ENCODE measurements around the gene GPR158. TPM values are rescaled to one million over a fixed set of nuclear protein-coding genes. Genes with fewer than 3 reads are reported as not detected.

GPR158 gene
- total RNA-seq: 0.10 and 0.11 TPM in 2 replicates
- long read RNA-seq: 0 reads

DNA sequence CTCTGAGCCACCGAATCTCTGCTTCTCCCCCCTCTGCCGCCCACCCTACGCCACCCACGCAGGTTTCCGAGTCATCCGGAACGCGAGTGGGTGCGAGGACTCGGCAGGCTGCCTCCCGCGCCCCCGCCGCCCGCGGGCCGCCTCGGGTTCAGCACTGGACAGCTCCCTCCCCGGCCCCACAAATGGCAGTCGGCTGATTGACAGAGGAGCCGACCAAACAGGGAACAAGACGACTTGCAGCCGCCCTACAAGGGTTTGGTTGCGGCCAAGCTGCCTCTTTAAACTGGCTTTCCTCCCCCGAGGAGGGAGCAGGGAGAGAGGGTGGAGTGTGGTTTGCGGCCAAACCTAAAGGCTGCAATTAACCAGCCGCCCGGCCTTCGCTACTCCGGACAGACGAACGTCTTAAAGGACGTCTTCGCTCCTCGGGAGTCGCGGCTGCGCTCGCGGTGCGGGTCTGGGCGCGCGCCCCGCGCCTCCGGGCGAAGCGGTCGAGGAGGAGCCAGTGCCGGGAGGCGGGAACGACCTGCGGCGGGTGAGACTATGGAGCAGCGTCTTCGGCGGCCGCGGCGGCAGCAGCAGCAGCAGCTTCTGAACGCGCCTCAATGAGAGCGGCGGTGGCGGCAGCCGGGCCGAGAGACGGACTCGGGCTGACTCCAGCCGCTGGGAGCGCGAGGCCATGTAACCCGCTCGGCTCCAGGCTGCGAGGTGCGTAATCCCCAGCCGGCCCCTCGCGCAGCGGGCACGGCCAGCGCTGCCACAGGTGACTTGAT is at the start of gene GPR158:
Gene GPR158, plus strand, starts transcription at position 541 of the 770 bp plus-strand sequence. CDS start 420 bp downstream, outside the sequence.
- H3K4me3 Mint-ChIP-seq (ENCODE audit: low read depth): peak within 1 kb of the TSS; percentile 86
- H3K27ac Mint-ChIP-seq: no peak within 1 kb of the TSS
- TF ChIP-seq, protein P1, sequence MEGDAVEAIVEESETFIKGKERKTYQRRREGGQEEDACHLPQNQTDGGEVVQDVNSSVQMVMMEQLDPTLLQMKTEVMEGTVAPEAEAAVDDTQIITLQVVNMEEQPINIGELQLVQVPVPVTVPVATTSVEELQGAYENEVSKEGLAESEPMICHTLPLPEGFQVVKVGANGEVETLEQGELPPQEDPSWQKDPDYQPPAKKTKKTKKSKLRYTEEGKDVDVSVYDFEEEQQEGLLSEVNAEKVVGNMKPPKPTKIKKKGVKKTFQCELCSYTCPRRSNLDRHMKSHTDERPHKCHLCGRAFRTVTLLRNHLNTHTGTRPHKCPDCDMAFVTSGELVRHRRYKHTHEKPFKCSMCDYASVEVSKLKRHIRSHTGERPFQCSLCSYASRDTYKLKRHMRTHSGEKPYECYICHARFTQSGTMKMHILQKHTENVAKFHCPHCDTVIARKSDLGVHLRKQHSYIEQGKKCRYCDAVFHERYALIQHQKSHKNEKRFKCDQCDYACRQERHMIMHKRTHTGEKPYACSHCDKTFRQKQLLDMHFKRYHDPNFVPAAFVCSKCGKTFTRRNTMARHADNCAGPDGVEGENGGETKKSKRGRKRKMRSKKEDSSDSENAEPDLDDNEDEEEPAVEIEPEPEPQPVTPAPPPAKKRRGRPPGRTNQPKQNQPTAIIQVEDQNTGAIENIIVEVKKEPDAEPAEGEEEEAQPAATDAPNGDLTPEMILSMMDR (IDR thresholded peaks at IDR 0.05; ENCODE audit: unreplicated experiment): no peak

GRCh38 chr10:25125201-25125611 is 49.6 kb upstream of the GPR158 start:
- TF ChIP-seq, protein P1 (IDR thresholded peaks at IDR 0.05; ENCODE audit: unreplicated experiment): no peak
- no peak overlapping the region for H3K4me3 Mint-ChIP-seq (ENCODE audit: low read depth)
- no peak for DNase-seq (ENCODE audit: low spot score, unreplicated experiment)
- H3K27ac Mint-ChIP-seq: no peak overlapping the region
- H3K27me3 Mint-ChIP-seq: peaks cover 5% of the 10 kb centered on the region
- peaks cover 6% of the 10 kb centered on the region for H3K9me3 Mint-ChIP-seq (ENCODE audit: low read depth)
- no peaks in the 10 kb centered on the region for H3K36me3 Mint-ChIP-seq (ENCODE audit: insufficient read depth)
- H3K4me1 Mint-ChIP-seq (ENCODE audit: low read depth): no peaks in the 10 kb centered on the region

More for the DNA sequence above, at the start of gene GPR158:
- H3K4me1 Mint-ChIP-seq (ENCODE audit: low read depth): peaks cover 9% of the 10 kb centered on the region
- DNase-seq (ENCODE audit: low spot score, unreplicated experiment): peak; percentile 86
- no peaks in the 10 kb centered on the region for H3K9me3 Mint-ChIP-seq (ENCODE audit: low read depth)
- peaks cover 67% of the 10 kb centered on the region for H3K27me3 Mint-ChIP-seq
- no peaks in the 10 kb centered on the region for H3K36me3 Mint-ChIP-seq (ENCODE audit: insufficient read depth)

DNA sequence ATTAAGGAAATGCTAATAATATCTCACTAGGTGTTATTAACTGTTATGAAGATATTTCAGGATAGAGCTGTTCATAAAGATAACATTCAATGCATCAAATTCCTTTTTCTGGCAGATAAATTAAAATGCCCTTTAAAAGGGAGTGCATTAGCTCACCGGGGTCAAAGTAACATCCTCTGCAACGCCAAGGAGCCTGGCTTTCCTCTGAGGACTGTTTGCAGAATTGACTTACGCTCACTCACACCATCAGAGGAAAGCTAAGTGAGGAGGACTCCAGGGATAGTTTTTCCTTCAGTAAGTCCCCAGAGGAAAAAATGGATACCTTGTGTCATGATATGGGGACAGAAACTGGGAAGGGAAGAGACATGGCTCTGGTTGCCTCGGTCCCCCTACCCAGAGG is 45.2 kb upstream of the GPR158 start:
- Mint-ChIP-seq H3K9me3 (ENCODE audit: low read depth) (peaks cover 8% of the 10 kb centered on the region), H3K27me3 (peaks cover 9% of the 10 kb centered on the region), H3K4me3 (ENCODE audit: low read depth) (no peak overlapping the region), H3K4me1 (ENCODE audit: low read depth) (no peaks in the 10 kb centered on the region), H3K27ac (no peak overlapping the region), H3K36me3 (ENCODE audit: insufficient read depth) (peaks cover 4% of the 10 kb centered on the region)
- TF ChIP-seq, protein P1 (IDR thresholded peaks at IDR 0.05; ENCODE audit: unreplicated experiment): no peak
- no peak for DNase-seq (ENCODE audit: low spot score, unreplicated experiment)

DNA sequence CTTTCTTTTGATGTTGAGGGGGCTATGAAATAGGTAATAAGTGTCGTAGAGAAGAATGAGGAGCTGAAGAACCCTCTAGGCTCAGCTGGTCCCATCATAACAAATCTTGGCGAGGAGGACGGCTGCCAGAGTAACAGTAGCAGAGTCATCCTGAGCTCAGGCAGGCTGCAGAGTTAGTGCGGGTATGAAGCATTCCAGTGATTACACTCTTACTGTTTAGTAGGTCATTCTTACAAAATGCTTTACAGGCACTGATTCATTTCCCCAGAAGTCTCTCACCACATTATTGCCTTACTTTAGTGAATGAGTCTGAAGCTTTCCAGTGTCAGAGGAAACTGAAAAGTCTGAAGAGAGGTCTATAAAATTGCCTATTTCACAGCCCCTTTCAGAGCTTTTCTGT is 43.9 kb upstream of the GPR158 start:
- Mint-ChIP-seq H3K4me3 (ENCODE audit: low read depth) (no peak overlapping the region), H3K27ac (no peak overlapping the region)
- TF ChIP-seq, protein P1 (IDR thresholded peaks at IDR 0.05; ENCODE audit: unreplicated experiment): no peak

GRCh38 chr10:25142116-25142864 is 32.5 kb upstream of the GPR158 start:
- peaks cover 13% of the 10 kb centered on the region for H3K27me3 Mint-ChIP-seq
- no peaks in the 10 kb centered on the region for H3K4me1 Mint-ChIP-seq (ENCODE audit: low read depth)
- H3K4me3 Mint-ChIP-seq (ENCODE audit: low read depth): no peak overlapping the region
- TF ChIP-seq, protein P1 (IDR thresholded peaks at IDR 0.05; ENCODE audit: unreplicated experiment): no peak
- H3K36me3 Mint-ChIP-seq (ENCODE audit: insufficient read depth): no peaks in the 10 kb centered on the region
- no peak overlapping the region for H3K27ac Mint-ChIP-seq
- H3K9me3 Mint-ChIP-seq (ENCODE audit: low read depth): no peaks in the 10 kb centered on the region
- DNase-seq (ENCODE audit: low spot score, unreplicated experiment): no peak

More for the DNA sequence above, 43.9 kb upstream of the GPR158 start:
- H3K27me3 Mint-ChIP-seq: peaks cover 6% of the 10 kb centered on the region
- H3K36me3 Mint-ChIP-seq (ENCODE audit: insufficient read depth): peaks cover 4% of the 10 kb centered on the region
- no peaks in the 10 kb centered on the region for H3K4me1 Mint-ChIP-seq (ENCODE audit: low read depth)
- DNase-seq (ENCODE audit: low spot score, unreplicated experiment): no peak
- H3K9me3 Mint-ChIP-seq (ENCODE audit: low read depth): peaks cover 10% of the 10 kb centered on the region

All from progenitor cell of endocrine pancreas (in vitro differentiated cells).